ENCODE measurements around the gene GPR153. TPM values are rescaled to one million over a fixed set of nuclear protein-coding genes. Genes with fewer than 3 reads are reported as not detected.

The GPR153 gene
- total RNA-seq, 3 donors from 2014 or later (not counting 1 experiment from before 2014, with no cell fraction given): 8.5 to 9.7 (median 8.7) TPM

- Histone ChIP-seq H3K9me3 (ENCODE audit: control insufficient read depth, insufficient read depth, low read length) (no peaks in the 10 kb centered on the region), H3K36me3 (ENCODE audit: control insufficient read depth, insufficient read depth, low read length) (no peaks in the 10 kb centered on the region), H3K27me3 (ENCODE audit: control insufficient read depth, insufficient read depth, low read length) (peaks cover 6% of the 10 kb centered on the region), H3K27ac (ENCODE audit: low read length) (no peak overlapping the region), H3K4me3 (ENCODE audit: low read length) (no peak overlapping the region), H3K4me1 (ENCODE audit: control insufficient read depth, insufficient read depth, low read length) (peaks cover 13% of the 10 kb centered on the region)
- Mint-ChIP-seq H3K36me3 (no peaks in the 10 kb centered on the region), H3K4me1 (no peaks in the 10 kb centered on the region), H3K4me3 (no peak overlapping the region), H3K9me3 (no peaks in the 10 kb centered on the region), H3K27ac (no peak overlapping the region), H3K27me3 (ENCODE audit: low read depth in 2 of 2) (peaks cover 0 to 2% of the 10 kb centered on the region in 2 donors)
- TF ChIP-seq, protein P1, sequence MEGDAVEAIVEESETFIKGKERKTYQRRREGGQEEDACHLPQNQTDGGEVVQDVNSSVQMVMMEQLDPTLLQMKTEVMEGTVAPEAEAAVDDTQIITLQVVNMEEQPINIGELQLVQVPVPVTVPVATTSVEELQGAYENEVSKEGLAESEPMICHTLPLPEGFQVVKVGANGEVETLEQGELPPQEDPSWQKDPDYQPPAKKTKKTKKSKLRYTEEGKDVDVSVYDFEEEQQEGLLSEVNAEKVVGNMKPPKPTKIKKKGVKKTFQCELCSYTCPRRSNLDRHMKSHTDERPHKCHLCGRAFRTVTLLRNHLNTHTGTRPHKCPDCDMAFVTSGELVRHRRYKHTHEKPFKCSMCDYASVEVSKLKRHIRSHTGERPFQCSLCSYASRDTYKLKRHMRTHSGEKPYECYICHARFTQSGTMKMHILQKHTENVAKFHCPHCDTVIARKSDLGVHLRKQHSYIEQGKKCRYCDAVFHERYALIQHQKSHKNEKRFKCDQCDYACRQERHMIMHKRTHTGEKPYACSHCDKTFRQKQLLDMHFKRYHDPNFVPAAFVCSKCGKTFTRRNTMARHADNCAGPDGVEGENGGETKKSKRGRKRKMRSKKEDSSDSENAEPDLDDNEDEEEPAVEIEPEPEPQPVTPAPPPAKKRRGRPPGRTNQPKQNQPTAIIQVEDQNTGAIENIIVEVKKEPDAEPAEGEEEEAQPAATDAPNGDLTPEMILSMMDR (IDR thresholded peaks at IDR 0.05): no peak
- ATAC-seq (no peak), DNase-seq (no peak)
- intact Hi-C loops (cut with micrococcal nuclease): no loop called here
- WGBS (ENCODE audit: insufficient coverage): 95% methylated on average over 9 of the region's 9 CpGs
Measured at GRCh38 chr1:6253380-6253779, 7.5 kb downstream of the GPR153 start.

DNA sequence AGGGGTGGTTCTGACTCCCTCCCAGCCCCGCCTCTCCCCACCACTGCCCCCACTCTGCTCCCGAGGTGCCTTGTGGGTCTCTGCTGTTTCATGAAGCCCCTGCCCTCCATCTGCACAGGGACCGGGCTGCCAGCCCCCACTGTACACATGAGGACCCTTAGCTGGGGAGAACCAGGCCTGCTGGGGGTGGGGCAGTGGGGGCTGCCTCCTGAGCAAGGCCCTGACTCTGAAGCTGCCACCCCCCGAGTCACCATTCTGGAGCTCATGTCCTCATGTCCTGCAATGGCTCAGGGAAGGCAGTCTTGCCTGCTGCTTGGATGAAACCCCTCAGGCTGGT, 8.6 kb downstream of the GPR153 start:
- Histone ChIP-seq H3K36me3 (ENCODE audit: control insufficient read depth, insufficient read depth, low read length) (no peaks in the 10 kb centered on the region), H3K4me3 (ENCODE audit: low read length) (no peak overlapping the region), H3K27me3 (ENCODE audit: control insufficient read depth, insufficient read depth, low read length) (peaks cover 9% of the 10 kb centered on the region), H3K27ac (ENCODE audit: low read length) (no peak overlapping the region), H3K9me3 (ENCODE audit: control insufficient read depth, insufficient read depth, low read length) (no peaks in the 10 kb centered on the region), H3K4me1 (ENCODE audit: control insufficient read depth, insufficient read depth, low read length) (peaks cover 13% of the 10 kb centered on the region)
- DNase-seq: no peak
- intact Hi-C loops (cut with micrococcal nuclease): no loop called here
- Mint-ChIP-seq H3K4me1 (no peaks in the 10 kb centered on the region), H3K4me3 (no peak overlapping the region), H3K27ac (no peak overlapping the region), H3K9me3 (no peaks in the 10 kb centered on the region), H3K36me3 (no peaks in the 10 kb centered on the region), H3K27me3 (ENCODE audit: low read depth in 2 of 2) (peaks cover 1 to 9% of the 10 kb centered on the region in 2 donors)
- 74% methylated on average over 4 of the region's 4 CpGs for WGBS (ENCODE audit: insufficient coverage)
- no peak for ATAC-seq
- TF ChIP-seq, protein P1 (IDR thresholded peaks at IDR 0.05): no peak

DNA sequence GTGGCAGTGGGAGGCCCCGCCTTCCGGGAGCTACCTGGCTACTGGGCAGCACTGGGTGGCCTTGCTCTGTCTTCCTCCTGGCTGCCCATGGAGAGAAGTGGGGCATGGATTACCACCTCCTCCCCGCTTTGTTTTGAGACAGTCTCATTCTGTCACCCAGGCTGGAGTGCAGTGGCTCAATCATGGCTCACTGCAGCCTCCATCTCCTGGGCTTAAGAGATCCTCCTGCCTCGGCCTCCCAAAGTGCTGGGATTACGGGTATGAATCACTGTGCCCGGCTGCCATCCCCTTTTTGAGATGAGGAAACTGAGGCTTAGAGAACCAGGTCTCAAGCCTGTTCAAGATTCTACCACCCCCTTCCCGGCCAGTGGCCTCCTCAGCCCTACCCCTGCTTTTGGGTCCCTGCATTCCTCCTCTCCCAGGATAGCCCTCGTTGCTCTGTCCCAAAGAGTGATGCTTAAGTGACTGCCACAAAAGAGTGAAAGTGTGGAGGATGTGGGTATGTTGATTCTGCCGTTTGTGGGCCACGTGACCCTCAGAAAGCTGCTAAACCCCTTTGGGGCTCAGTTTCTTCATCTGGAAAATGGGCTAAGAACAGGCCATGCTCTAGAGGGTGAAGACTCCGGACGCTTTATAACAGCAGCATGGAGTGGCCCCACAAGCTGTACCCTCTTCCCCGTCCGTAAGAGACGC, 9.1 kb downstream of the GPR153 start:
- intact Hi-C loops (cut with micrococcal nuclease): no loop called here
- Histone ChIP-seq H3K27me3 (ENCODE audit: control insufficient read depth, insufficient read depth, low read length) (peaks cover 13% of the 10 kb centered on the region), H3K9me3 (ENCODE audit: control insufficient read depth, insufficient read depth, low read length) (no peaks in the 10 kb centered on the region), H3K36me3 (ENCODE audit: control insufficient read depth, insufficient read depth, low read length) (no peaks in the 10 kb centered on the region), H3K4me1 (ENCODE audit: control insufficient read depth, insufficient read depth, low read length) (peaks cover 15% of the 10 kb centered on the region), H3K4me3 (ENCODE audit: low read length) (no peak overlapping the region), H3K27ac (ENCODE audit: low read length) (no peak overlapping the region)
- H3K27ac Mint-ChIP-seq: no peak overlapping the region
- no peaks in the 10 kb centered on the region for H3K9me3 Mint-ChIP-seq
- TF ChIP-seq, protein P1 (IDR thresholded peaks at IDR 0.05): no peak
- no peak for ATAC-seq
- DNase-seq: no peak
- H3K36me3 Mint-ChIP-seq: no peaks in the 10 kb centered on the region
- H3K27me3 Mint-ChIP-seq (ENCODE audit: low read depth in 2 of 2): peaks cover 6 to 15% of the 10 kb centered on the region in 2 donors
- H3K4me3 Mint-ChIP-seq: no peak overlapping the region
- H3K4me1 Mint-ChIP-seq: peaks cover 0 to 3% of the 10 kb centered on the region in 2 donors
- WGBS (ENCODE audit: insufficient coverage): 70% methylated on average over 15 of the region's 15 CpGs

- WGBS (ENCODE audit: insufficient coverage): 88% methylated on average over 19 of the region's 19 CpGs
- H3K27me3 Mint-ChIP-seq (ENCODE audit: low read depth in 2 of 2): peaks cover 11 to 20% of the 10 kb centered on the region in 2 donors
Measured at GRCh38 chr1:6251233-6251632, 9.7 kb downstream of the GPR153 start.

More at GRCh38 chr1:6251233-6251632, 9.7 kb downstream of the GPR153 start:
- DNase-seq (no peak), ATAC-seq (no peak)
- Histone ChIP-seq H3K9me3 (ENCODE audit: control insufficient read depth, insufficient read depth, low read length) (no peaks in the 10 kb centered on the region), H3K27ac (ENCODE audit: low read length) (no peak overlapping the region), H3K36me3 (ENCODE audit: control insufficient read depth, insufficient read depth, low read length) (no peaks in the 10 kb centered on the region), H3K27me3 (ENCODE audit: control insufficient read depth, insufficient read depth, low read length) (peaks cover 18% of the 10 kb centered on the region), H3K4me3 (ENCODE audit: low read length) (no peak overlapping the region), H3K4me1 (ENCODE audit: control insufficient read depth, insufficient read depth, low read length) (peaks cover 21% of the 10 kb centered on the region)
- intact Hi-C loops (cut with micrococcal nuclease): no loop called here
- Mint-ChIP-seq H3K9me3 (no peaks in the 10 kb centered on the region), H3K27ac (no peak overlapping the region), H3K4me1 (peaks cover 0 to 8% of the 10 kb centered on the region in 2 donors), H3K36me3 (no peaks in the 10 kb centered on the region), H3K4me3 (no peak overlapping the region)
- TF ChIP-seq, protein P1 (IDR thresholded peaks at IDR 0.05): no peak
